HG03558 (cell line): Measurements from ENCODE around the gene PTPN22.
"Not testable (repeated sequence)": the region's sequence is repeated elsewhere in the genome, so short reads cannot be mapped to it uniquely, and the experiment has no call there.

ENCODE experiments used
- ATAC-seq: cut with Tn5 transposase; IDR thresholded peaks from one replicate; pipeline ENCODE4 v1.9.1; 2021; ENCODE audit warnings: moderate number of reproducible peaks; ENCODE audit not compliant: unreplicated experiment; ENCODE audit errors: extremely low read depth

Gene PTPN22

GRCh38 chr1:113854234-113854633 is 17.3 kb downstream of the PTPN22 start:
- no peak for ATAC-seq

GRCh38 chr1:113852694-113853093 is 18.8 kb downstream of the PTPN22 start:
- not testable (repeated sequence) for ATAC-seq

- ATAC-seq: no peak
Observed at GRCh38 chr1:113850127-113850796, 21.2 kb downstream of the PTPN22 start.

- ATAC-seq: no peak
Observed at GRCh38 chr1:113849072-113849471, 22.4 kb downstream of the PTPN22 start.

GRCh38 chr1:113846391-113847035 is 25.0 kb downstream of the PTPN22 start:
- ATAC-seq: no peak

GRCh38 chr1:113836534-113836933 is 35.0 kb downstream of the PTPN22 start:
- ATAC-seq: no peak

DNA sequence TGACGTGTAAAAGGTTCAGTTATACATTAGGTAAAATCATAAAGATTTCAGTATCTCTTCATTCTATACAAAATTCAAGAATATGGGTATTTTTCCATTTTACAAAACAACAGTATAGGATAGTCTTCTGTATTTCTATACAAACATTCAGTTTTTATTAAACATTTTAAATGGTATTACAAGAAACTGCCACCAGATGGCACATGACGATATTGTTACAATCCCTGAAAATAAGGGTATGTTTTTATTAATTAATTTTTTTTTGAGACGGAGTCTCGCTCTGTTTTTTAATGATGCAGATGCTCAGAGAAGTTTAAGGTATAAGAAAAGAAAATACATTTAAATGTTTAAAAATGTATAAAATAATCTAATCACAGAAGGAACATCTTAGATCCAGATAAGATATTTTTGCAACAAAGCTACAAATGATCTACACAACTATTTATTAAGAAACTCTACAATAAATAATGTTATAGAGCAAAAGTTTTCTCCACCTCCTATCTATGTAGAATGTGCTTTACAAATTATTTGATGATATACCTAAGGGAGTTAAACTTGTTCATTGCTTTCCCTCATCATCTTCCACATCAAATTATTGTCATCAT is 35.7 kb downstream of the PTPN22 start:
- no peak for ATAC-seq

GRCh38 chr1:113834716-113835115 is 36.8 kb downstream of the PTPN22 start:
- no peak for ATAC-seq

DNA sequence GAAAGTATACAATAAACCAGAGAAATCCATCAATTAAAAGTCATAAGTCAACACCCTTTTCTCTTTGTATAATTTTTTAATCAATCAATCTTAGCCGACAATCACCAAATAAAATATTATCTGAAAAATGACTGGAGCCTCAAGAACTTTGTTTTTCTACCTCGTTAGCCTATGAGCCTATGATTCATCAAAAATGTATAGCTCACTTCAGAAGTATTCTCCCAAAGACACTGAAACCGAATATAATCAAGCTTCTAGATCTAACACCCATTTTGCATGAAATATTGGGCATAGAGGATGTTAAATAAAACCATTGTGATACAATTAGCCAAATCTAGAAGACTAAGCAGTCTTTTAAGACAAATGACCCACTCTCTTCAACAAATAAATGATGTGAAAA is 41.5 kb downstream of the PTPN22 start:
- ATAC-seq: no peak

GRCh38 chr1:113821916-113822315 is 49.6 kb downstream of the PTPN22 start:
- no peak for ATAC-seq

- no peak for ATAC-seq
Observed at GRCh38 chr1:113818578-113818977, 52.9 kb downstream of the PTPN22 start.

DNA sequence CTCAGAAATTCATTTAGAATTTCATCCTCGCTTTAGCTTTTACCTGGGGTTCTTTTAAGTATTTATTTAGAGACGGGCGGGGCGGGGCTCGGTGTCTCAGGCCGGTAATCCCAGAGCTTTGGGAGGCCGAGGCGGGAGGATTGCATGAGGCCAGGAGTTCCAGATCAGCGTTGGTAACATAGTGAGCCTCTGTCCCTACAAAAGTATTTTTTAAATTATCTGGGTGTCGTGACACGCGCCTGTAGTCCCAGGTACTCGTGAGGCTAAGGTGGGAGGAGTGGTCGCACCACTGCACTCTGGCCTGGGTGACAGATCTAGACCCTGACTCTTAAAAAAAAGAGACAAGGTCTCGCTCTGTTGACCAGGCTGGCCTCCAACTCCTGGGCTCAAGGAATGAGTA is 58.3 kb downstream of the PTPN22 start:
- no peak for ATAC-seq

DNA sequence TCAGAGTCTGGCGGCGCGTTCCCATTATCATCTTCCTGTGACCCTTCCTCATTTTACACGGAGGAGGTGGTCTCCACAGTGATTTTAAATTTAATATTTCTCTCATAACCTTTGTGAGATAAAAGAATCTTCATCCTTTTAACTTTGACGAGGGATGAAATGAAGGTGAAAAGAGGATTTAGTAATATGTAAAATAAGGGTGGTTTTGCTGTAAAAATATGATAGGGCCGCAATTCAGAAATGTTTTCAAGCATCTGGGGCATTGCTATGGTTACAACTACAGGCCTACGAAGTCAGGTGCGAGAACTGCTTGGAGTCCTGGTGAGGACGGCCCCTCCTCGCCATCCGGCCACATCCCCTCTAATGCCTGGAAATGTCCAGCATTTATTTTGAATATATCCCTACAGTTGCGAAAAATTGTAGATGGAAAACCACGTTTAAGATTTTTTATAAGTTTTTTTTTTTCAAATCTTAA is 58.8 kb downstream of the PTPN22 start:
- no peak for ATAC-seq

DNA sequence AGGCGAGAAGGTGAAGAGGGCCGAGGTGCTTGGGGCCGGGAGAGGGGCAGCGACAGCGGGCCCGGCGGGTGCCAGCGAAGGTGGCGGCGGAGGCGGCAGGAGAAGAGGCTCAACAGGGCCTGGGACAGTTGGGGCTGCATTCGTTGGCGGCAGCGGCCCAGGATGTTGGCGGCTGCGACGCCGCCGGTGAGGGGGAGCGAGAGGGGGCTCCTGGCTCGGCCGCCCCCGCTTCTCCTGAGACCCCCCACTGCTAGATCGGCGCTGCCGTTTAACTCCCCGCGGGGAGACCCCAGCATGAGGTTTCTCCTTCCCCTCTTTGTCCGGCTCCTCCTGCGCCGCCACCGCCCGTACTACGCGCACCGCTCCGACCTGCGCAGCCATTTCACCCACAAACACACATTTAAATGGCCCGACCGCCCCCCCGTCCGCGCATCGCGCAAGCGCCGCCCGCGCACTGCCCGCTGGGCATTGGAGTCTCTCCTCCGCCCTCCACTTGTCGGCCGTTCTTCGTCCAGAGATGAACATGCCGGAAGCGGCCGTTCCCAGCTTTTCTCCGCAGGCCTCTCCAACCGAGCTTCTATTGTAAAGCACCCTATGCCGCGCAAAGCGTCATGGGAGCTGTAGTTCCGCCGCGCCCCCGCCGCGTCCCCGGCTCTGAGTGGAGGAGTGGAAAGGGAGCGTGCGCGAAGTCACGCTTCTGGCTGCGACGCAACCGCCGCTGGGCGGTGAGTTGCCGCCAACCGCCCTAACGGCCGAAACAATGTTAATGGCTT is 59.4 kb downstream of the PTPN22 start, which contains the start of gene RSBN1:
Gene RSBN1 (minus strand): TSS at position 589 of the 773 bp plus-strand sequence. CDS start 64 bp downstream, at position 525.
- ATAC-seq: peak; percentile 84

- ATAC-seq: no peak
Observed at GRCh38 chr1:113811156-113811887, 60.2 kb downstream of the PTPN22 start.

GRCh38 chr1:113809670-113810602 is 61.6 kb downstream of the PTPN22 start:
- no peak for ATAC-seq

DNA sequence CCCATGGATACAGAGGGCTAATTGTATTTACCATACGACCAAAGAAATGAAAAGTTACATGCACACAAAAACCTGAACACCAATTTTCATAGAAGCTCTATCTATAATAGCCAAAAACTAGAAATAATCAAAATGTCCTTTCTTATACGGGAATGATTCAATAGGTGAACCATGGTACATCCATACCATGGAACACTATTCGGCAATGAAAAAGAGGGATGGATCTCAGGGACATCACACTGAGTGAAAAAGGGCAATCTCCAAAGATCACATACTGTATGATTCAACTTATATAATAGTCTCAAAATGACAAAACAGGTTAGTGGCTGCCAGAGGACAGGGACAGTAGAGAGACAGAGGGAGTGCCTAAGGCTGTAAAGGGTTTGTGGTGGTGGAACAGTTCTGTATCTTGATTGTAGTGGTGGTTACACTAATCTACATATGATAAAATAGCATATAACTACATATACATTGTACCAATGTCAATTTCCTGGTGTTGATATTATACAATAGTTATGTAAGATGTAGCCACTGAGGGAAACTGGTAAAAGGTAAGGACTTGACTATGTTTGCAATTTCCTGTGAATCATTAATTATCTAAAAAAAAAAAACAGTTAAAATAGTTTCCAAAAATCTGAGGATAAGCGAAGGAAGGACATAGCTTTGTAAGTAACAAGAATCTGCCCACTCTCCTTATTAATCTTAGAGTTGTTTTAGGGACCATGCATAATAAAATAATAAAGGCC is 62.9 kb downstream of the PTPN22 start:
- no peak for ATAC-seq

- no peak for ATAC-seq
Observed at GRCh38 chr1:113805639-113806038, 65.9 kb downstream of the PTPN22 start.

- no peak for ATAC-seq
Observed at GRCh38 chr1:113805256-113805531, 66.3 kb downstream of the PTPN22 start.
